HG02798 (cell line): Measurements from ENCODE around the gene SCAF4.

Experiments
- ATAC-seq: cut with Tn5 transposase; IDR thresholded peaks from one replicate; pipeline ENCODE4 v1.9.1; 2021; ENCODE audit warnings: mild to moderate bottlenecking; ENCODE audit not compliant: unreplicated experiment, poor library complexity

The SCAF4 gene

DNA sequence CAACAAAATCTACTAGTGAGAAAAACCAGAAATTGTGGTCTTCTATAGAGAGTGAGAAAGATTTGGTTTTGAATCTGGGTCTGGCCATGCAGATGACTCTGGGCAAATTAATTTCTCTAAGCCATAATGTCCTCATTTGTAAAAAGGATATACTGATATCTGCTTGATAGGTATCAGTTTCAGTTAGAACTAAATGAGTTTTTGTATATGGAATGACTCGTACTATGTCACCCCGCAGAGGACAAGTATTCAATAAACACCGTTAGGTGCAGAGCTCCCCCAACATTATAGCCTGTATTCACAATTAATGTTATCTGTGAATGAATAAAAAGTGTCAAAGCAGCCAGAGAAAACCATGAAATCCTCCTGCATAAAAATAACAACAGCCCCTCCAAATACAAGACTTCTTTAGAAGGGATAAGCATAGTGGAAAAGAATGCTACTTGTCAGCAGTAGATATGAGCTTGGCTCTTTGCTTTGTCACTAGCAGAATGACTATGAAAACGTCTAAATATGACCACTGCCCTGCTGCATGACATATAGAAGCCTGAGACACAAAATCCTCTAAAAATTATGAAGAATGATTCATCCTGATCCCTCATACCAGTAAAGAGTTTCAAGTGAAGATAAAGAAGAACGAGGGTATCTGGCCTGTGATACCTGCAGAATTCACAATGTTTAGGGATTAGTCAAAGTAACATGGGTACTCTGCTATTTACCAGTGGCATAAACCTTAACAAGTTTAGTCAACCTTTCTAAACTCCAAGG, 17.8 kb downstream of the SCAF4 start:
- ATAC-seq: peak; percentile 47

- no peak for ATAC-seq
Measured at GRCh38 chr21:31713115-31713514, 18.8 kb downstream of the SCAF4 start.

GRCh38 chr21:31711745-31712285, 20.1 kb downstream of the SCAF4 start:
- no peak for ATAC-seq

- no peak for ATAC-seq
Measured at GRCh38 chr21:31711326-31711725, 20.6 kb downstream of the SCAF4 start.

GRCh38 chr21:31710586-31710985, 21.3 kb downstream of the SCAF4 start:
- no peak for ATAC-seq

DNA sequence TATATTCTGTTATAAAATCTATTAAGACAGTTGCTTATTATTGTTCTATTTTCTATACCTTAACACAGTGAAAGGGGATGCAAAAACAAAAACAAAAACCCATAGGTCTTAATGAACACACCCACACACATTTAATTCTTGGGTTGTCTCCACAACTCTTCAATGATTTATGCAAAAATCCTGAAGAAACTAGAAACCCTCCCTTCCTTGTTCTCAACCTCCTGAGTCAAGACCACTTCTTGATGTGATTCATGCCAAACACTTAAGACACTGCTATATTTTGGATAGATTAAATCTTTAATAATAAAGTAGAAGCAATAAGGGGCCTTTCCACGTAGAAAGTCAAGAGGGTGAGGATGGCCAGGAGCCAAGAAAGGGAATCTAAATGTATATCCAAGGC, 23.4 kb downstream of the SCAF4 start:
- ATAC-seq: no peak

DNA sequence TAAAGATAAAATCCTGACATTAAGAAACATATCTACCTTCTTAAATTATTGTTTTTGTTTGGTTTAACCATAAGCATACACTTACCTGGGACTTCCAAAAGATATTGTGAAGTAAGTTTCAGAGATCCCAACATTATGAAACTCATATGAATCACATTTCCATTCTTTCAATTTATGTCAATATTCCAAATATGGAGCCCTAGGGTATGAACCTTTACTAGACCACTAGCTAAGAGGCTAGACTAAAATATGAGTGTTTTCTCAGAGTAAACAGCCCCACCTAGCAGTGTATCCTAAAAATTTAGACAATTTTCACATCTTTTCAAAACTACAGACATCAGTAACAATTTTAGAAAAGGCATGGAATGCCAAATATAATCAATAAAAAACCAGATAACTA, 24.4 kb downstream of the SCAF4 start:
- no peak for ATAC-seq

DNA sequence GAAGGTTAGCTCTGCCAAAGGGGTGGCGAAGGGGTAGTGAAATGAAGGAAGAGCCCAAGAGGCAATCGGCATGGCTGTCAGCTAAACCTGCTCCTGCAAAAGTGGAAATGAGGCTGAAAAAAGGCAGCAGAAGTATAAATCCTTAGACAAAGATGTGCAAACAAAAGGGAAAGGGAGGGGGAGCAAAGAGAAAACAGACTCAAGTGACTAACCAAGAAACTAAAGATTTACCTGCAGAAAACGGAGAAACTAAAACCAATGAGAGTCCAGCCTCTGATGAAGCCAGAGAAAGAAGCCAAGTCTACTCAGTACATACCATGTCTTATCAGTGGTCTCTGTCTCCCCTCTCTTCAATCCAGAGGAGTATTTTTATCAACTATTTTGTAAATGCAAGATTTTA, 25.4 kb downstream of the SCAF4 start:
- ATAC-seq: no peak

- ATAC-seq: no peak
Measured at GRCh38 chr21:31700040-31700439, 31.9 kb downstream of the SCAF4 start.

DNA sequence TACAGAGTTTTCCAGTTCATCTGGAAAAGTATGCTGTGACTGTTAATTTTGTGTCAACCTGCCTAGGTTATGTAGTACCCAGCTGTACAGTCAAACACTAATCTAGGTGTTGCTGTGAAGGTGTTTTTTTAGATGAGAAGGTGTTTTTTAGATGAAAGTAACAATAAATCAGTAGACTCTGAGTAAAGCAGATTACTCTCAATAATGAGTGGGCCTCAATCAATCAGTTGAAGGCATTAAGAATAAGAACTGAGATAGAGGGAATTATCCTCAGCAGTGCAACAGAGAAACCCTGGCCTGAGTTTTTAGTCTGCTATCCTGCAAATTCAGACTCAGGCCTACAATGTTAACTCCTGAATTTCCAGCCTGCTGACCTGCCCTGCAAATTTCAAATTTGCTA, 33.5 kb downstream of the SCAF4 start:
- no peak for ATAC-seq

DNA sequence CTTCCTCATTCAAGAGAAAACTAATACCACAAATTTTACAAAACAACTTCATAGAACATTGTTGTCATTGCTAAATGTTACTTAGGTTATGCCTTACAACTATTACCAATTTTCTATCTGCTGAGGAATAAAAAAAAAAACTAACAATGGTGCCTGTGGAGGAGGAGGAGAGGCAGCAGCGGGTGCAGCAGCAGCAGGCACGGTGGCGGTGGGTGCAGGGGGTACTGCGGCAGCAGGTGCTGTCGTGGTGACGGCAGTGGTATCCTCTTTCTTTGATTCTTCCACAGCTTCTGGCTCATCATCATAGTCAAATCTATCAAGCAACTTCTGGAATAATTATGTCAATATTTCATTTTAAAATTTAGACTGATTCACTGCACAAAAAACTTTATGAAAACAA, 35.5 kb downstream of the SCAF4 start:
- ATAC-seq: no peak

DNA sequence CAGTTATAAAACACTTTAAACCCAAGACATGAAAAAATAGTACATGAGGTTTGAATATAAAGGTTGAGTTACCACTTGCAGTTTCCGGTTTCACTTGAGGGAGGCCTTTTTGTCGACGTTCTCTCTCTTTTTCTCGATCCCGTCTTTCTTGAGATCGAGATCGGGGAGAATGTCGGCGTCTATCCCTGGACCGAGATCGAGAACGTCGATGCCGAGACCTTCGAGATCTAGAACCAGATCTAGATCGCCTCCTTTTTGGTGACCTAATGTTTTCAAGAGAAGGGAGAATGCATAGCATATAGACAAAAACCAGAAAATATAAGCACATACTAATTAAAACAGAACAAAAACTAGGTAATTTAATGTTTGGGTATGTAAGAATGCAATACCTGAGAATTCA, 38.7 kb downstream of the SCAF4 start:
- no peak for ATAC-seq

- no peak for ATAC-seq
Measured at GRCh38 chr21:31688603-31689368, 43.1 kb downstream of the SCAF4 start.

DNA sequence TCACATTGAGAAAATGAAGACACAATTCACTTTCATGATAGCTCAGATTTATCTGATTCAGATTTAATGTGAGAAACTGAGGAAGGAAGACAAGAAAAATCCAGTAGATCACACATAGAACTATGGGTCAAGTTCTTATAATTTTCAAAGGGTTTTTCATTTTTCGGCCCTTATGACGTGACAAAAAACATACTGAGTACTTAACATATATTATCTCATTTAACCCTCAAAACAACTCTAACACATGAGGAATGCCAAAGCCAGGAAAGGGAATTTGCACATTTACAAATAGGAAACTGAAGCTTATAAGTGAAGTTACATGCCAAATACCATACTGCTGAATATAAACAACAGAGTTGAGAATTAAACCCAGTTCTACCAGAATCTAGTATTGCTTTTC, 44.8 kb downstream of the SCAF4 start:
- no peak for ATAC-seq

DNA sequence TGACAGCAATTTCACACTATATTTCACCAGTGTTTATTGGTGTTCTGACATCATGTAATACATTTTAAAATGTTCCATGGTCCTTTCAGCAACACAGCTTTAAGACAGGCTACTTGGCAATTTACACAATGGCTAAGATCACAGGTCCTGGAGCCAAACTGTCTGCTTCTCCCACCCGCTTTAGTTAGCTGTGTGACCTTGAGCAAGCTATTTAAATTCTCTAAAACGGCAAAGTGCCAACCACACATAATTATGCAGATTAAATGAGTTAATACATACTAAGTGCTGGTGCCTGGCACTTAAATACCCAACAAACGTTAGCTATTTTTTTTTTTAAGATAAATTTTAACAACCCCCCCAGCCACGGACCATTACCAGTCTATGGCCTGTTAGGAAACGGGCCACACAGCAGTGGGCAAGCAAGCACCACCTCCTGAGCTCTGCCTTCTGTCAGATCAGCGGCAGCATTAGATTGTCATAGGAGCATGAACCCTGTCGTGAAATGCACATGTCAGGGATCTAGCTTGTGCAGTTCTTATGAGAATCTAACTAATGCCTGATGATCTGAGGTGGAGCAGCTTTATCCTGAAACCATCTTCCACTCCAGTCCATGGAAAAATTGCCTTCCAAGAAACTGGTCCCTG, 45.5 kb downstream of the SCAF4 start:
- ATAC-seq: no peak

DNA sequence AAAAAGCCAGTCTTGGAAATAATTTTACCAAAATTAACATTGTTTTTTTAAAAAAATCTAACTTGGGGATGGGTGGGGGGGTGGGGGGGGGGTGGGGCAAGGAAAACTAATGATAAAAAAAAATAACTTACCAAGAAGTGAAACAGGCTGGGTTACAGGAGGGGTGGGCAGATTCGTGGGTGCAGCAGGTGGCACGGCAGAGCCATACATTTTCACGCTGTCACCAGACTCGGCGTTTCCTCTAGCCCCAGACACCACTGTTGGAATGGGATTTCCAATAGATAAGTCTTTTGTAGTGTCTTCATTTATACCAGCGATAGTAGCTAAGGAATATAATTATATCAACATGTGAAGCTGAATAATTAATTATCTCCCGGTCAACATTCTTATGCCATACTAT, 47.0 kb downstream of the SCAF4 start:
- ATAC-seq: no peak

DNA sequence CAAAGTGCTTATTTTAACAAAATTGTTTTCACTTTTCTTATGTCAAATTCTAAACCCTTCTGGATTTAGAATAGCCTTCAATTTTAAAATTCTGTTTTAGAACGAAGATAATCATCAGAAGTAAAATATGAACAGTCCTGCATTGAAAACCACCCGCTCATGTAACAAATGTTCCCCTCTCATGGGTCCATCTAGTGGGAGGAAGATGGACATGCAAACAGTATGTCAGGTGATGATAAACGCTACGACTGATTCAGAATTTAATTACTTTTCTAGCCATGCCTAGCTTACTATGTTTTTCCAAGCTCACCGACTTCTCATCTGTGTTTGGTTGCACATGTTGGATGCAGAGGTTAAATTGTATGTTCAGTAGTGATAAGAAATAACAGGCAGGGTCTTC, 48.9 kb downstream of the SCAF4 start:
- no peak for ATAC-seq

DNA sequence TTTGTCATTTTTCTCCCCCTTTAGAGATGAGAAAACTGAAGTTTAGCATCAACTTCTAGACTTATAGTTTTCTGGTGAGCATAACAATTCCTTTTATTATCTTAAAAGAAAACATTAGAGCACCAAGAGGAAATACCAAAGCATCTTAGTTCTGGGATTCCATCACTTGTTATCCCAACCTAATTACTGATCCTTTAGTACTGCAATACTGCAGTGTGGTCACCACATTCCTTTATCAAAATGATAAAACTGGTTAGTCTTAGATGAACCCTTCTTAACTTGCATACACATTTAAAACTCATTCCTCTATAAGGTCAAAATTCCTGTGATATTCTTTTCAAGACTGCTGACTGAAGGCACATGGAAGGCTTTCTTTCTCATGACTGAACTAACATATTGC, 49.3 kb downstream of the SCAF4 start:
- no peak for ATAC-seq

GRCh38 chr21:31678478-31678877, 53.4 kb downstream of the SCAF4 start:
- ATAC-seq: no peak

- no peak for ATAC-seq
Measured at GRCh38 chr21:31677047-31677446, 54.9 kb downstream of the SCAF4 start.

GRCh38 chr21:31675960-31676359, 56.0 kb downstream of the SCAF4 start:
- no peak for ATAC-seq
